Panc1 (cell line): ENCODE measurements around the gene AK8.

Experiments used
- POLR2AphosphoS5 ChIP-seq: IDR thresholded peaks from 2 replicates; pipeline ENCODE4 v1.6.1; 2012; ENCODE audit warnings: mild to moderate bottlenecking, low read depth, low read length, moderate library complexity
- TF ChIP-seq, protein P1 (sequence below): fragments of 450-650 bp; IDR thresholded peaks from 2 replicates; pipeline ENCODE4 v1.5.1; 2017; ENCODE audit warnings: mild to moderate bottlenecking

- TF ChIP-seq, protein P1, sequence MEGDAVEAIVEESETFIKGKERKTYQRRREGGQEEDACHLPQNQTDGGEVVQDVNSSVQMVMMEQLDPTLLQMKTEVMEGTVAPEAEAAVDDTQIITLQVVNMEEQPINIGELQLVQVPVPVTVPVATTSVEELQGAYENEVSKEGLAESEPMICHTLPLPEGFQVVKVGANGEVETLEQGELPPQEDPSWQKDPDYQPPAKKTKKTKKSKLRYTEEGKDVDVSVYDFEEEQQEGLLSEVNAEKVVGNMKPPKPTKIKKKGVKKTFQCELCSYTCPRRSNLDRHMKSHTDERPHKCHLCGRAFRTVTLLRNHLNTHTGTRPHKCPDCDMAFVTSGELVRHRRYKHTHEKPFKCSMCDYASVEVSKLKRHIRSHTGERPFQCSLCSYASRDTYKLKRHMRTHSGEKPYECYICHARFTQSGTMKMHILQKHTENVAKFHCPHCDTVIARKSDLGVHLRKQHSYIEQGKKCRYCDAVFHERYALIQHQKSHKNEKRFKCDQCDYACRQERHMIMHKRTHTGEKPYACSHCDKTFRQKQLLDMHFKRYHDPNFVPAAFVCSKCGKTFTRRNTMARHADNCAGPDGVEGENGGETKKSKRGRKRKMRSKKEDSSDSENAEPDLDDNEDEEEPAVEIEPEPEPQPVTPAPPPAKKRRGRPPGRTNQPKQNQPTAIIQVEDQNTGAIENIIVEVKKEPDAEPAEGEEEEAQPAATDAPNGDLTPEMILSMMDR: no peak
- TF ChIP-seq POLR2AphosphoS5: no peak
Measured at GRCh38 chr9:132780230-132781007, 97.7 kb downstream of the AK8 start.
